Measurements from ENCODE around the gene GLDN. TPM values are rescaled to one million over a fixed set of nuclear protein-coding genes. Genes with fewer than 3 reads are reported as not detected.
A peak's percentile ranks its signal among the peaks of the same experiment; 100 is the strongest.

Gene GLDN
- total and polyA plus RNA-seq, 2 of the 4 experiments (the other 2 are of a cell fraction), result under 0.01 TPM; not detected in 1

DNA sequence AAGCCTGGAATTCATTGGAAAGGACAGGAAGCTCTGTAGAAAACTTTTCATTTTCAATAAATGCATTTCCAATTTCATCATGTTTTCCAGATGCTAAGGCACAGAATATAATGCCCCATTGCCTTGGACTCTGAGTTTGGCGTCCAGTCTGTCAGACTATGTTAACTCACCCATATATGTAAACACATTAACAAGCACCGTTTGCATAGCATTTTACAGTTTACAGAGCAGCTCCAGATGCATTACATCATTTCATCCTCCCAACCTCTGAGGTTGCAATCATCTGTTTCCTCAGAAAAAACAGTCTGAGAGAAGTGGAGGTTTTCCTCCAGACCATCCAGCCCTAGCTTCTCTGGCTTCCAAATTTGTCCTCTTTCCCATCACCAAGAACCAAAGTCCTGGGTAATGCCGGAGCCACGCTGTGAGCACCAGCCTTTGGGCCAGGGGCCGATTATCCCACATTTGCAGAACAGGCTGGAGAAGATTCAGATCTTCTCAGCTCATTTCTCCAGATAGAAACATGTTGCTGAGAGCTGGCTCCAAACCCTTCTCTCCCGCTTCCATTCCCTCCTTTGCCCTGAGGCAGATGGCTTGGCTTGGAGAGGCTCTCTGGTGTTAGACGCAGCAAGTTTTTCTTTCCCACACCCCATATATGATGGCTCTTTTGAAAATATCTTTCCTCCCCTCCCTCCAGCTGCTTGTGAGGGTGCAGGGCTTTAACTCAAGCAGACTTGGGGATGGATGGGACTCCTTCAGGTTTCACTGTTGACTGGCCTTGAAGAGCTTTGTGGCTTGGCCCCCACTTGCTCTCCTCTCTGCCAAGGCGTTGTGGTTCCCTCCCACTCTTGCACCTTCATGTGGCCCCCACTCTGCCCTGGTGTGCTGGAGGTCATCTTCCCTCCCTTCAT, 29.0 kb upstream of the GLDN start (continued):
- TF ChIP-seq POLR2A (IDR thresholded peaks at IDR 0.05; ENCODE audit: low read depth, low read length), result no peak

DNA sequence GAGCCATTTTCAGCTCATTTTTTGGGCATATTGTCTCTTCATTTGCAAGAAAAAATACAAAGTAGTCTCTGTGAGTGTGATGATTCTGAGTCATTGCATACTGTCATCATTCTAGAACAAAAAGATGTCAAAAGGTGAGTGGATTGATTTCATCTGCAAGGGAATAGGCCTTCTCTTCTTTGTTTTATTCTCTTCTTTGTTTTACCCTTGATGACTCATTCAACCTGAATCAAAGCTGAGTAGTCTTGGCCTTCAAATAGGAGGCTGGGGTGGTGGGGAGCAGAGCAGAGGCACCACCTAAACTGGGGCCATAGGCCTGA, 28.4 kb upstream of the GLDN start:
- Histone ChIP-seq H3K9me3 (ENCODE audit: control insufficient read depth, insufficient read depth, low read length) (no peaks in the 10 kb centered on the region), H3K4me3 (ENCODE audit: insufficient read depth, low read depth, low read length) (no peak overlapping the region), H3K36me3 (ENCODE audit: control insufficient read depth, insufficient read depth, low read length) (no peaks in the 10 kb centered on the region), H3K4me1 (ENCODE audit: control insufficient read depth, insufficient read depth, low read length) (peaks cover 16% of the 10 kb centered on the region; the same call in 1 of the 2 replicates), H4K20me1 (ENCODE audit: insufficient read depth, low read length) (no peaks in the 10 kb centered on the region), H2AFZ (replicated peaks; ENCODE audit: low read length, poor library complexity) (no peak overlapping the region), H4K91ac (ENCODE audit: insufficient read depth, low read depth, low read length) (no peak overlapping the region), H3K4ac (ENCODE audit: low read depth, low read length) (no peak overlapping the region), H2AK9ac (replicated peaks; ENCODE audit: low read depth, low read length, poor library complexity) (no peak overlapping the region), H3K27me3 (ENCODE audit: control insufficient read depth, insufficient read depth, low read length) (peaks cover 10% of the 10 kb centered on the region), H4K8ac (ENCODE audit: low read depth in 2 of 2, low read length in 2 of 2) (no peak overlapping the region; a peak in 1 of 4 replicates), H3K4me2 (ENCODE audit: low read depth, low read length) (no peak overlapping the region), H3K9ac (ENCODE audit: low read depth, low read length) (no peak overlapping the region), H3K23ac (ENCODE audit: low read depth, low read length) (no peak overlapping the region), H2BK15ac (ENCODE audit: low read depth, low read length) (no peak overlapping the region), H3K27ac (ENCODE audit: insufficient read depth, low read length) (peak overlapping the region; percentile 81; the same call in 1 of the 2 replicates), H2BK5ac (ENCODE audit: low read depth, low read length, poor library complexity, severe bottlenecking) (no peak overlapping the region), H3K79me1 (ENCODE audit: low read depth in 1 of 2, low read length in 2 of 2) (no peaks in the 10 kb centered on the region), H3K56ac (ENCODE audit: extremely low read depth, insufficient read depth, low read length) (no peak overlapping the region), H3K14ac (replicated peaks; ENCODE audit: low read depth, low read length) (no peak overlapping the region), H4K5ac (ENCODE audit: low read depth, low read length) (peak overlapping the region; percentile 11; the same call in 1 of the 2 replicates), H3K9me1 (ENCODE audit: insufficient read depth, low read length) (no peaks in the 10 kb centered on the region), H2BK120ac (ENCODE audit: low read depth, low read length) (no peak overlapping the region), H2BK20ac (ENCODE audit: low read depth, low read length) (no peak overlapping the region), H3K18ac (ENCODE audit: low read depth, low read length) (peak overlapping the region; percentile 28; the same call in 1 of the 2 replicates), H2AK5ac (ENCODE audit: low read depth, low read length) (no peak overlapping the region)
- CTCF ChIA-PET, result no interaction called here
- no peak for TF ChIP-seq BHLHE40 (IDR thresholded peaks at IDR 0.05; ENCODE audit: low read depth, low read length)
- TF ChIP-seq, protein P1, sequence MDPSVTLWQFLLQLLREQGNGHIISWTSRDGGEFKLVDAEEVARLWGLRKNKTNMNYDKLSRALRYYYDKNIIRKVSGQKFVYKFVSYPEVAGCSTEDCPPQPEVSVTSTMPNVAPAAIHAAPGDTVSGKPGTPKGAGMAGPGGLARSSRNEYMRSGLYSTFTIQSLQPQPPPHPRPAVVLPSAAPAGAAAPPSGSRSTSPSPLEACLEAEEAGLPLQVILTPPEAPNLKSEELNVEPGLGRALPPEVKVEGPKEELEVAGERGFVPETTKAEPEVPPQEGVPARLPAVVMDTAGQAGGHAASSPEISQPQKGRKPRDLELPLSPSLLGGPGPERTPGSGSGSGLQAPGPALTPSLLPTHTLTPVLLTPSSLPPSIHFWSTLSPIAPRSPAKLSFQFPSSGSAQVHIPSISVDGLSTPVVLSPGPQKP (IDR thresholded peaks at IDR 0.05; ENCODE audit: borderline replicate concordance, low read depth, low read length), result no peak
- TF ChIP-seq CEBPB (IDR thresholded peaks at IDR 0.05; ENCODE audit: low read depth, low read length), result no peak
- no peak for TF ChIP-seq SMC3 (IDR thresholded peaks at IDR 0.05; ENCODE audit: low read depth, low read length)
- TF ChIP-seq, protein P2, sequence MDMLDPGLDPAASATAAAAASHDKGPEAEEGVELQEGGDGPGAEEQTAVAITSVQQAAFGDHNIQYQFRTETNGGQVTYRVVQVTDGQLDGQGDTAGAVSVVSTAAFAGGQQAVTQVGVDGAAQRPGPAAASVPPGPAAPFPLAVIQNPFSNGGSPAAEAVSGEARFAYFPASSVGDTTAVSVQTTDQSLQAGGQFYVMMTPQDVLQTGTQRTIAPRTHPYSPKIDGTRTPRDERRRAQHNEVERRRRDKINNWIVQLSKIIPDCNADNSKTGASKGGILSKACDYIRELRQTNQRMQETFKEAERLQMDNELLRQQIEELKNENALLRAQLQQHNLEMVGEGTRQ (IDR thresholded peaks at IDR 0.05; ENCODE audit: low read depth, low read length), result no peak
- TF ChIP-seq, protein P3, sequence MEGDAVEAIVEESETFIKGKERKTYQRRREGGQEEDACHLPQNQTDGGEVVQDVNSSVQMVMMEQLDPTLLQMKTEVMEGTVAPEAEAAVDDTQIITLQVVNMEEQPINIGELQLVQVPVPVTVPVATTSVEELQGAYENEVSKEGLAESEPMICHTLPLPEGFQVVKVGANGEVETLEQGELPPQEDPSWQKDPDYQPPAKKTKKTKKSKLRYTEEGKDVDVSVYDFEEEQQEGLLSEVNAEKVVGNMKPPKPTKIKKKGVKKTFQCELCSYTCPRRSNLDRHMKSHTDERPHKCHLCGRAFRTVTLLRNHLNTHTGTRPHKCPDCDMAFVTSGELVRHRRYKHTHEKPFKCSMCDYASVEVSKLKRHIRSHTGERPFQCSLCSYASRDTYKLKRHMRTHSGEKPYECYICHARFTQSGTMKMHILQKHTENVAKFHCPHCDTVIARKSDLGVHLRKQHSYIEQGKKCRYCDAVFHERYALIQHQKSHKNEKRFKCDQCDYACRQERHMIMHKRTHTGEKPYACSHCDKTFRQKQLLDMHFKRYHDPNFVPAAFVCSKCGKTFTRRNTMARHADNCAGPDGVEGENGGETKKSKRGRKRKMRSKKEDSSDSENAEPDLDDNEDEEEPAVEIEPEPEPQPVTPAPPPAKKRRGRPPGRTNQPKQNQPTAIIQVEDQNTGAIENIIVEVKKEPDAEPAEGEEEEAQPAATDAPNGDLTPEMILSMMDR (conservative IDR thresholded peaks at IDR 0.05; ENCODE audit: low read depth, low read length), result no peak
- TF ChIP-seq MAZ (IDR thresholded peaks at IDR 0.05; ENCODE audit: borderline replicate concordance, low read depth, low read length), result no peak
- no peak for TF ChIP-seq CHD1 (IDR thresholded peaks at IDR 0.05; ENCODE audit: low read depth, low read length)
- TF ChIP-seq MXI1 (IDR thresholded peaks at IDR 0.05; ENCODE audit: borderline replicate concordance, low read depth, low read length), result no peak
- TF ChIP-seq RCOR1 (IDR thresholded peaks at IDR 0.05; ENCODE audit: insufficient replicate concordance, low read length), result no peak
- TF ChIP-seq RAD21 (IDR thresholded peaks at IDR 0.05; ENCODE audit: low read length), result no peak
- TF ChIP-seq FOS (IDR thresholded peaks at IDR 0.05; ENCODE audit: low read depth, low read length), result no peak
- no peak for TF ChIP-seq POLR2A (IDR thresholded peaks at IDR 0.05; ENCODE audit: low read depth, low read length)
- peak; percentile 4 for DNase-seq
- in situ Hi-C loops (cut with MboI; ENCODE audit: low sequenced_read_pairs) (no loop called here), dilution Hi-C loops (cut with HindIII; ENCODE audit: low sequenced_read_pairs, unreplicated experiment) (no loop called here), intact Hi-C loops (cut with micrococcal nuclease) (no loop called here)
- POLR2A ChIA-PET (ENCODE audit: unreplicated experiment), result no interaction called here
- no peak for ATAC-seq (ENCODE audit: low read depth)
- BruUV-seq (replicated peaks), result no TSS peak
